GM12878 (cell line): Measurements from ENCODE around the gene NKAIN4. TPM values are rescaled to one million over a fixed set of nuclear protein-coding genes. Genes with fewer than 3 reads are reported as not detected.
A peak's percentile ranks its signal among the peaks of the same experiment; 100 is the strongest.

Source experiments
- BMI1 ChIP-seq: fragments of 450-650 bp; IDR thresholded peaks from 2 replicates; pipeline ENCODE4 v1.6.1; 2016; ENCODE audit warnings: mild to moderate bottlenecking, moderate library complexity, borderline replicate concordance
- CTCF ChIP-seq, 3 experiments: IDR thresholded peaks in 2 of 3; conservative IDR thresholded peaks in 1 of 3; 2 replicates each; pipeline ENCODE4 v1.5.1; 2011; ENCODE audit warnings: low read depth in 3 of 3, low read length in 3 of 3, mild to moderate bottlenecking in 3 of 3, control low read depth in 2 of 3, moderate library complexity in 2 of 3, inconsistent platforms in 1 of 3, mixed read lengths in 1 of 3; ENCODE audit not compliant: control insufficient read depth in 2 of 3, insufficient read depth in 1 of 3; ENCODE audit errors: extremely low read depth in 1 of 3
- FOS ChIP-seq: IDR thresholded peaks from 3 replicates; pipeline ENCODE4 v1.6.1; 2011; ENCODE audit warnings: borderline replicate concordance; ENCODE audit not compliant: insufficient read length; ENCODE audit errors: extremely low read depth
- FOXM1 ChIP-seq: IDR thresholded peaks from 2 replicates; pipeline ENCODE4 v1.6.1; 2012; ENCODE audit warnings: low read depth, mild to moderate bottlenecking, inconsistent platforms, low read length, moderate library complexity
- KAT2A ChIP-seq: conservative IDR thresholded peaks from 2 replicates; pipeline ENCODE4 v1.6.1; 2011; ENCODE audit warnings: low read depth, low read length; ENCODE audit not compliant: control insufficient read depth
- MXI1 ChIP-seq: fragments of 150-350 bp; IDR thresholded peaks from 2 replicates; pipeline ENCODE4 v1.6.1; 2011; ENCODE audit warnings: low read depth, mild to moderate bottlenecking, inconsistent platforms, low read length, improper control_type of control experiment
- NR2F1 ChIP-seq: fragments of 450-650 bp; conservative IDR thresholded peaks from 2 replicates; pipeline ENCODE4 v1.6.1; 2017; ENCODE audit warnings: mild to moderate bottlenecking
- SREBF2 ChIP-seq: IDR thresholded peaks from 2 replicates; pipeline ENCODE4 v1.6.1; 2012; ENCODE audit warnings: mild to moderate bottlenecking, low read length
- TAF1 ChIP-seq: IDR thresholded peaks from 2 replicates; pipeline ENCODE4 v1.6.1; 2011; ENCODE audit warnings: mild to moderate bottlenecking, low read depth, low read length, borderline replicate concordance
- polyA plus RNA-seq, 11 experiments: library from polyadenylated mRNA; depleted of rRNA in 4 of 11; unstranded in 6 of 11; stranded (reverse) in 5 of 11; fragments of >200 nt; fragmentation: Nextera tagmentation in 4 of 11; fragmentation: Illumina TruSeq in 1 of 11; extraction: Ambion mirVana in 4 of 11; extraction: Trizol in 1 of 11; gene quantifications; 1 replicate in 1 of 11; 2 replicates in 10 of 11; pipeline versions ENCODE4 v1.2.1 to v1.2.3, GENCODE V29; 2011 to 2016; ENCODE audit warnings: inconsistent platforms in 2 of 11, missing spikeins in 2 of 11, low read depth in 1 of 11
- total RNA-seq, 4 experiments: library from RNA; depleted of rRNA in 3 of 4; stranded (reverse); fragments of >200 nt in 3 of 4; fragmentation: Illumina TruSeq in 1 of 4; extraction: Trizol in 1 of 4; gene quantifications; 2 replicates each; pipeline versions ENCODE4 v1.2.1 to v1.2.3, GENCODE V29; 2013 to 2021
- TF ChIP-seq, protein P1 (sequence below): IDR thresholded peaks from 2 replicates; pipeline ENCODE4 v1.6.1; 2011; ENCODE audit warnings: borderline replicate concordance, low read depth, mild to moderate bottlenecking, moderate library complexity, mixed read lengths, low read length; ENCODE audit not compliant: insufficient read depth; ENCODE audit errors: extremely low read length
- TF ChIP-seq, protein P2 (sequence below): fragments of 450-650 bp; IDR thresholded peaks from 2 replicates; pipeline ENCODE4 v1.6.1; 2017; ENCODE audit warnings: low read depth, mild to moderate bottlenecking, moderate library complexity
- TF ChIP-seq, protein P3 (sequence below): fragments of 450-650 bp; IDR thresholded peaks from 2 replicates; pipeline ENCODE4 v1.6.1; 2017; ENCODE audit warnings: mild to moderate bottlenecking
- TF ChIP-seq, protein P4 (sequence below): fragments of 450-650 bp; IDR thresholded peaks from 2 replicates; pipeline ENCODE4 v1.6.1; 2016; ENCODE audit warnings: mild to moderate bottlenecking
- TF ChIP-seq, protein P5 (sequence below): IDR thresholded peaks from 2 replicates; pipeline ENCODE4 v1.6.1; 2011; ENCODE audit warnings: borderline replicate concordance, low read depth, mild to moderate bottlenecking, moderate library complexity, low read length; ENCODE audit not compliant: insufficient read depth, poor library complexity, severe bottlenecking

Gene NKAIN4
- total and polyA plus RNA-seq, 10 of the 15 experiments (the other 5 are each of a cell fraction or from before 2014, with no cell fraction given), result 0.11 TPM; not detected in 9

- TF ChIP-seq, protein P1, sequence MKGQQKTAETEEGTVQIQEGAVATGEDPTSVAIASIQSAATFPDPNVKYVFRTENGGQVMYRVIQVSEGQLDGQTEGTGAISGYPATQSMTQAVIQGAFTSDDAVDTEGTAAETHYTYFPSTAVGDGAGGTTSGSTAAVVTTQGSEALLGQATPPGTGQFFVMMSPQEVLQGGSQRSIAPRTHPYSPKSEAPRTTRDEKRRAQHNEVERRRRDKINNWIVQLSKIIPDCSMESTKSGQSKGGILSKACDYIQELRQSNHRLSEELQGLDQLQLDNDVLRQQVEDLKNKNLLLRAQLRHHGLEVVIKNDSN, result no peak
- TF ChIP-seq CTCF (IDR thresholded peaks at IDR 0.05 in 2 of 3, conservative IDR thresholded peaks at IDR 0.05 in 1 of 3; ENCODE audit: control insufficient read depth in 2 of 3, extremely low read depth in 1 of 3, insufficient read depth in 1 of 3, low read depth in 3 of 3, low read length in 3 of 3) (no peak), FOXM1 (no peak), NR2F1 (peak; percentile 88), TAF1 (peak; percentile 36; the same call in 1 of the 2 replicates), SREBF2 (no peak), KAT2A (no peak), BMI1 (peak; percentile 93), FOS (no peak), MXI1 (peak; percentile 92)
- TF ChIP-seq, protein P2, sequence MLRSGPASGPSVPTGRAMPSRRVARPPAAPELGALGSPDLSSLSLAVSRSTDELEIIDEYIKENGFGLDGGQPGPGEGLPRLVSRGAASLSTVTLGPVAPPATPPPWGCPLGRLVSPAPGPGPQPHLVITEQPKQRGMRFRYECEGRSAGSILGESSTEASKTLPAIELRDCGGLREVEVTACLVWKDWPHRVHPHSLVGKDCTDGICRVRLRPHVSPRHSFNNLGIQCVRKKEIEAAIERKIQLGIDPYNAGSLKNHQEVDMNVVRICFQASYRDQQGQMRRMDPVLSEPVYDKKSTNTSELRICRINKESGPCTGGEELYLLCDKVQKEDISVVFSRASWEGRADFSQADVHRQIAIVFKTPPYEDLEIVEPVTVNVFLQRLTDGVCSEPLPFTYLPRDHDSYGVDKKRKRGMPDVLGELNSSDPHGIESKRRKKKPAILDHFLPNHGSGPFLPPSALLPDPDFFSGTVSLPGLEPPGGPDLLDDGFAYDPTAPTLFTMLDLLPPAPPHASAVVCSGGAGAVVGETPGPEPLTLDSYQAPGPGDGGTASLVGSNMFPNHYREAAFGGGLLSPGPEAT, result no peak
- TF ChIP-seq, protein P3, sequence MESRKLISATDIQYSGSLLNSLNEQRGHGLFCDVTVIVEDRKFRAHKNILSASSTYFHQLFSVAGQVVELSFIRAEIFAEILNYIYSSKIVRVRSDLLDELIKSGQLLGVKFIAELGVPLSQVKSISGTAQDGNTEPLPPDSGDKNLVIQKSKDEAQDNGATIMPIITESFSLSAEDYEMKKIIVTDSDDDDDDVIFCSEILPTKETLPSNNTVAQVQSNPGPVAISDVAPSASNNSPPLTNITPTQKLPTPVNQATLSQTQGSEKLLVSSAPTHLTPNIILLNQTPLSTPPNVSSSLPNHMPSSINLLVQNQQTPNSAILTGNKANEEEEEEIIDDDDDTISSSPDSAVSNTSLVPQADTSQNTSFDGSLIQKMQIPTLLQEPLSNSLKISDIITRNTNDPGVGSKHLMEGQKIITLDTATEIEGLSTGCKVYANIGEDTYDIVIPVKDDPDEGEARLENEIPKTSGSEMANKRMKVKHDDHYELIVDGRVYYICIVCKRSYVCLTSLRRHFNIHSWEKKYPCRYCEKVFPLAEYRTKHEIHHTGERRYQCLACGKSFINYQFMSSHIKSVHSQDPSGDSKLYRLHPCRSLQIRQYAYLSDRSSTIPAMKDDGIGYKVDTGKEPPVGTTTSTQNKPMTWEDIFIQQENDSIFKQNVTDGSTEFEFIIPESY, result no peak
- TF ChIP-seq, protein P4, sequence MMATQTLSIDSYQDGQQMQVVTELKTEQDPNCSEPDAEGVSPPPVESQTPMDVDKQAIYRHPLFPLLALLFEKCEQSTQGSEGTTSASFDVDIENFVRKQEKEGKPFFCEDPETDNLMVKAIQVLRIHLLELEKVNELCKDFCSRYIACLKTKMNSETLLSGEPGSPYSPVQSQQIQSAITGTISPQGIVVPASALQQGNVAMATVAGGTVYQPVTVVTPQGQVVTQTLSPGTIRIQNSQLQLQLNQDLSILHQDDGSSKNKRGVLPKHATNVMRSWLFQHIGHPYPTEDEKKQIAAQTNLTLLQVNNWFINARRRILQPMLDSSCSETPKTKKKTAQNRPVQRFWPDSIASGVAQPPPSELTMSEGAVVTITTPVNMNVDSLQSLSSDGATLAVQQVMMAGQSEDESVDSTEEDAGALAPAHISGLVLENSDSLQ, result peak; percentile 46; the same call in 1 of the 2 replicates
- TF ChIP-seq, protein P5, sequence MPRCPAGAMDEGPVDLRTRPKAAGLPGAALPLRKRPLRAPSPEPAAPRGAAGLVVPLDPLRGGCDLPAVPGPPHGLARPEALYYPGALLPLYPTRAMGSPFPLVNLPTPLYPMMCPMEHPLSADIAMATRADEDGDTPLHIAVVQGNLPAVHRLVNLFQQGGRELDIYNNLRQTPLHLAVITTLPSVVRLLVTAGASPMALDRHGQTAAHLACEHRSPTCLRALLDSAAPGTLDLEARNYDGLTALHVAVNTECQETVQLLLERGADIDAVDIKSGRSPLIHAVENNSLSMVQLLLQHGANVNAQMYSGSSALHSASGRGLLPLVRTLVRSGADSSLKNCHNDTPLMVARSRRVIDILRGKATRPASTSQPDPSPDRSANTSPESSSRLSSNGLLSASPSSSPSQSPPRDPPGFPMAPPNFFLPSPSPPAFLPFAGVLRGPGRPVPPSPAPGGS, result no peak
Measured at GRCh38 chr20:63272105-63273058, 18.1 kb upstream of the NKAIN4 start, which contains the start of gene ARFGAP1 (continued).
